Heart left ventricle (tissue), 13 donors: ENCODE measurements around the gene PPP2R3A.

Source experiments
- POLR2A ChIP-seq, 2 donors: fragments of 450-650 bp; IDR thresholded peaks; one replicate each; pipeline ENCODE4 v1.6.1; 2017; ENCODE audit warnings: antibody characterized with exemption in 2 of 2, mild to moderate bottlenecking in 2 of 2, moderate library complexity in 2 of 2
- TF ChIP-seq, protein P1 (sequence below), 12 donors: fragments of 200-600 bp; sonication (generic) in 4 of 12; IDR thresholded peaks; one replicate each; pipeline versions ENCODE4 v1.5.0 to v1.8.0; 2018 to 2022; ENCODE audit warnings: antibody characterized with exemption in 12 of 12, mild to moderate bottlenecking in 5 of 12
- donor health status: ischemic (EF 13 %, LVEDD 7.1; RV severe dilation, severe dysfunction).
- donor health status: DM: no; HTN: yes; CAD: no.
- donor health status: DM: no; HTN: no; CAD: no.
- donor health status: ischemic (EF 25% LVEDD 6.9; RV normal size, moderate dysfunction).
- donor health status: ischemic (EF 25% LVEDD 5.7; RV mildly dilated, moderate dysfunction).
- donor health status: ischemic (EF 35%, LVEDD 5.7; RV mildly dilated, moderate dysfunction).
- donor health status: nonischemic (EF 11% LVEDD 7.7; RV severe dilation, severe dysfunction).
- donor health status: DM: yes; HTN: yes; CAD: no.
- donor health status: PGD.
- donor health status: ischemic (EF 29% LVEDD 5.4; RV normal size, mild dysfunction).
- donor health status: nonischemic (EF 23%, LVEDD 6.1; RV moderate dilation, normal function).

DNA sequence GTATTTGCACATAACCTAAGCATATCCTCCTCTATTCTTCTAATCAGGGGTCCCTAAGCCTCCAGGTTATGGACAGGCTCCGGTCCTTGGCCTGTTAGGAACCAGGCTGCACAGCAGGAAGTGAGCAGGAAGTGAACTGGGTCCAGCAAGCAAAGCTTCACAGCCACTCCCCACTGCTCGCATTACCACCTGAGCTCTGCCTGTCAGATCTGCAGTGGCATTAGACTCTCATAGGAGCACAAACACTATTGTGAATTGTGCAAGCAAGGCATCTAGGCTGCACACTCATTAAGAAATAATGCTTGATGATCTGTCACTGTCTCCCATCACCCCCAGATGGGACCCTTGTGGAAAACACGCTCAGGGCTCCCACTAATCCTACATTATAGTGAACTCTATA, 220.8 kb downstream of the PPP2R3A start:
- no peak for TF ChIP-seq POLR2A (IDR thresholded peaks at IDR 0.05)
- TF ChIP-seq, protein P1, sequence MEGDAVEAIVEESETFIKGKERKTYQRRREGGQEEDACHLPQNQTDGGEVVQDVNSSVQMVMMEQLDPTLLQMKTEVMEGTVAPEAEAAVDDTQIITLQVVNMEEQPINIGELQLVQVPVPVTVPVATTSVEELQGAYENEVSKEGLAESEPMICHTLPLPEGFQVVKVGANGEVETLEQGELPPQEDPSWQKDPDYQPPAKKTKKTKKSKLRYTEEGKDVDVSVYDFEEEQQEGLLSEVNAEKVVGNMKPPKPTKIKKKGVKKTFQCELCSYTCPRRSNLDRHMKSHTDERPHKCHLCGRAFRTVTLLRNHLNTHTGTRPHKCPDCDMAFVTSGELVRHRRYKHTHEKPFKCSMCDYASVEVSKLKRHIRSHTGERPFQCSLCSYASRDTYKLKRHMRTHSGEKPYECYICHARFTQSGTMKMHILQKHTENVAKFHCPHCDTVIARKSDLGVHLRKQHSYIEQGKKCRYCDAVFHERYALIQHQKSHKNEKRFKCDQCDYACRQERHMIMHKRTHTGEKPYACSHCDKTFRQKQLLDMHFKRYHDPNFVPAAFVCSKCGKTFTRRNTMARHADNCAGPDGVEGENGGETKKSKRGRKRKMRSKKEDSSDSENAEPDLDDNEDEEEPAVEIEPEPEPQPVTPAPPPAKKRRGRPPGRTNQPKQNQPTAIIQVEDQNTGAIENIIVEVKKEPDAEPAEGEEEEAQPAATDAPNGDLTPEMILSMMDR (IDR thresholded peaks at IDR 0.05) = no peak
